Occipital lobe (tissue), 2 donors: Measurements from ENCODE around the gene HBG2. TPM values are rescaled to one million over a fixed set of nuclear protein-coding genes. Genes with fewer than 3 reads are reported as not detected.
"Not testable (repeated sequence)": the region's sequence is repeated elsewhere in the genome, so short reads cannot be mapped to it uniquely, and the experiment has no call there.

Experiments
- DNase-seq: peaks from one replicate; lab custom pipeline; 2025; lab: John Stamatoyannopoulos, UW
- total RNA-seq: library from RNA; depleted of rRNA; stranded (reverse); fragments of >200 nt; gene quantifications from one replicate; pipeline ENCODE4 v1.2.3, GENCODE V29; 2014

HBG2 gene
- total RNA-seq, 1 donor from 2014 or later, result 1,921 TPM

DNA sequence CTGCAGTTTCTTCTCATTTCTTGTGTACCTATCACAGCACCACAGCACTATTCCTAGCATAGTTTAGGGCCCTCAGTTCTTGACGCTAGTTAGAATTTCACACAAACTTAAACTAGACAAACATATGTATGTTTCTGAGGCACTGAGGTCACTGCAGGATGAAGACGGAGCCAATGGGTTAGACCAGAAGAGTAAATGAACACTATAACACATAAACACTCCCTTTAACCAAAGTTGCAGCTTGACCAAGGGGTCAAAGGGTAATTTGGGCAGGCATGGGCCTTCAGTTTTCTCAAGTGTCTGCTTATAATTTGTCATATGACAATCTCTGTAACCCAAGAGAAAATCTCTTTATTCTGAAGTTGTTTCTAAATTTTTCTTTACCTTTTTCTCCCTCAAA, 28.0 kb upstream of the HBG2 start:
- no peak for DNase-seq

DNA sequence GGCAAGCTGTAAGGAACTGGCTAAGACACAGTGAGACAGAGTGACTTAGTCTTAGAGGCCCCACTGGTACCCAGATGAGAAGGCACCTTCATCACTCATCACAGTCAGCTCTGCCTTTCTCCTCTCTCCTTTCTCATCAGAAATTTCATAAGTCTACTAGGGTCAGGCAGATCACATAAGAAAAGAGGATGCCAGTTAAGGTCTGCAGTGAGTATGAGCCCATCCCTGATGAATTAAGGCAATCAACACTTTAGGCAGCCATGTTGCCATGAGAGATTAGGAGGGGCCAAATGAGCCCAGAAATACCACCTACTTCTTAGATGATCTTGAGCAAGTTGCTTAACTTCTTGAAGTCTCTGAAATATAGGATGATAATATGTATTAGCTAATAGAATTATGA, 27.0 kb upstream of the HBG2 start:
- no peak for DNase-seq

GRCh38 chr11:5280582-5281102, 26.1 kb upstream of the HBG2 start:
- DNase-seq, result peak; percentile 27

DNA sequence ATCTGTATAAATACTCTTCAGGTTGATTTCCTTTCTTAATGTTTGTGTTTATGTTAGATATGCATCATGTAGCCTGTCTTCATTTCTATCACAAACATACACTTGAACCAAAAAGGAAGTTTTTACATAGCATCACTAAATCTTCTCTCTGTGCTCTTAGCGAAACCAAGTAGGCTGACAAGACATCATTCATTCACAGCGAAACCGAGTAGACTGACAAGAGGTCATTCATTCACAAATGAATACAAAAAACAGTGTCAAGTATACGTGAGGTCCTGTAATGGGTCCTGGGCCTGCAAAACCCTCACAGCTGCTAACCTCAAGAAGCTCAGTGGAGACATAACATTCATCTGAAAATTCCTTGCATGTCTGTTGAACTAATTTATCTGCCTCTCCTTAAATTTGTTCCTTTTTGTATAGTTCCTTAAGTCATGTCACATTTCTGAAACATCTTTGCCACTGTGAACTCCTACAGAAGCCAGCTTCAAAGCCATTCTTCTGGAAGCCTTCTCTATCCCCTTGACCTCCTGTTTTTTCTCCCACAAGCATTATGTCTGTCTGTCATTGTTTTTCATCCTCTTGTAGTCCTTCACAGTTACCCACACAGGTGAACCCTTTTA, 25.0 kb upstream of the HBG2 start:
- DNase-seq, result no peak

- no peak for DNase-seq
Observed at GRCh38 chr11:5277807-5278382, 23.3 kb upstream of the HBG2 start.

- DNase-seq, result no peak
Observed at GRCh38 chr11:5276697-5277096, 22.1 kb upstream of the HBG2 start.

- DNase-seq, result no peak
Observed at GRCh38 chr11:5275369-5276110, 21.0 kb upstream of the HBG2 start.

GRCh38 chr11:5274395-5274794, 19.8 kb upstream of the HBG2 start:
- DNase-seq, result no peak

DNA sequence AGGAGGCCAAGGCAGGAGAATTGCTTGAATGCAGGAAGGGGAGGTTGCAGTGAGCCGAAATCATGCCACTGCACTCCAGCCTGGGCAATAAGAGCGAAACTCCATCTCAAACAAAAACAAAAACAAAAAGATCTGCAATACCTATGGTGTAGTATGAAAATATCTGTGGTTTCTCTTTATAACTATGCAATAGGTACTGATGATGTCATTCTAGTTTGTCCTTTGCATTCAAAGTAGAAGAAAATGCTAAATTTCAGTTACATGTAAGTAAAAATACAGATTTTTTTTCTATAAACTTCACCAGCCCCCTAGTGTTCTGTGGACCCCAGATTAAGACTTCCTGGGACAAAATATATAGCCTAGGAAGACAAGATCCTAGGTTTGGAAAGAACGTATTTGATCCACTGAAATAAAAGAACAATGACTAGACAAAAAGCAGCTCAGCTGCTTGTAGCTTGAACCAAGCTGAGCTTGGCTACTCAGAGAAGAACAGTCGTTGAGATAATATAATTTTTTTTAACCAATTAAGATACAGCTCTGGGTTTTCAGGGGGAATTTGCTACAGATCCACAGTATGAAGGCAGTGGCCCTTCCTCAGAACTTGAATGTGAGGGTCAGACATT, 17.9 kb upstream of the HBG2 start:
- DNase-seq, result no peak

DNA sequence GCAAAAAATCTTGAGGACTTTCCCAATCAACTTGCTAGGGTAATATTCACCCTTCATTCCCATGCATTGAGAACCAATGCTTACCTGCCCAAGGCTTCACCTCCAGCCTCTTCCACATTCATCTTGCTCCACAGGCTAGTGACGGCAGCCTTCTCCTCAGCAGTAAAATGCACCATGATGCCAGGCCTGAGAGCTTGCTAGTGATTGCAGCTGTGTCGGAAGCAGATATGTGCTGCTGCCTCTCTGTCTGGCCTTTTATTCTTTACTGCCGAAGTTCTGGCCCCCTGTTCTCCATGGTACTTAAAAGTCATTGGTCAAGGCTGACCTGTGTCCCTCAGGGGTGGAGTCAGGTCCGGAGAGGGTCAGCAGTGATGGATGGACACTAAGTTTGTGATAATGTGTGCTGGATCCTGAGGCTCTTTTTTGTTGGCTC, 15.2 kb upstream of the HBG2 start, which contains the start of gene HBE1:
TSS of gene HBE1 (minus strand) at position 231 of the 433 bp plus-strand sequence. CDS start at position 176, 55 bp downstream.
- no peak for DNase-seq

- no peak for DNase-seq
Observed at GRCh38 chr11:5267033-5267563, 12.5 kb upstream of the HBG2 start.

DNA sequence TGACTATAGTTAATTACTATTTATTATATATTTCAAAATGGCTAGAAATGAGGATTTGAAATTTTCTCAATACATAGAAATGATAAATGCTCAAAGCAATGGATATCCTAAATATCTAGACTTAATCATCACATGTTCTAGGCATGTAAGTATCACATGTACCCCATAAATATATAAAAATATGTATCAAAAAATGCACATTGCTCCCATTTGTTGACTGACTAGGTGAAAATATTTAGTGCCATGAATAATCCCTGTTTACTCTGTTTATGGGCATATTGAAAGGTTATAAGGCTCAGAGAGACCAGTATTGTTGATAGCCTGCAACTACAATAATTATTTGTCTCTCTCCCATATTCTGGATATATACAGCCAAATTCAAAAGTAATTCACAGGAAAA, 12.0 kb upstream of the HBG2 start:
- DNase-seq, result no peak

- DNase-seq, result no peak
Observed at GRCh38 chr11:5265832-5266231, 11.3 kb upstream of the HBG2 start.

DNA sequence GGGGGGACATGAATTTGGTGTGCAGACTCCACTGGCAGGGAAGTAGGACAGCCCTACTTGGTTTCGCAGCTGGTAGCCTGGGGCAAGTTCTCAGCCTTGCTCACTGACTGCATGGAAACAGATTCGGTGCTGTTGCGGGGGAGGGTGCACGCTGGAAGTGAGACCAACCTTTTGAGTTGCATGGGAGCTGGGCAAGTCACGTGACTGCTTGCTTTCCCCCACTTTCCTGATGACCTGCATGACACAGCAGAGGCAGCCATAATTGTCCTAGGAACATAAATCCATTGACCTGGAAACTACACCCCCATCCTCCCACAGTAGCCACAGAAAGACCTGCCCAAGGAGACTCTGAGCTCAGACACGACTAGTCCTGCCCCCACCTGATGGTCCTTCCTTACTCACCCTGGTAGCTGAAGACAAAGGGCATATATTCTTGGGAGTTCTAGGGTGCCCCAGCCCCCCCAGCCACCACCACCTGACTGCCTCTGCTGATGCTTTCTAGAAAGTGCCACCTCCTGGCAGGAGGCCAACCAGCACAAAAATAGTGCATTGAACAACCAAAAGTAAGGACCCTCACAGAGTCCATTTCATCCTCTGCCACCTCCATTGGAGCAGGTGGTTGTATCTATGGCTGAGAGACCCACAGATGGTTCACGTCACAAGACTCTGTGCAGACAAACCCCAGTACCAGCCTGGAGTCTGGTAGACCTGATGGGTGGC, 4.1 kb upstream of the HBG2 start:
- no peak for DNase-seq

DNA sequence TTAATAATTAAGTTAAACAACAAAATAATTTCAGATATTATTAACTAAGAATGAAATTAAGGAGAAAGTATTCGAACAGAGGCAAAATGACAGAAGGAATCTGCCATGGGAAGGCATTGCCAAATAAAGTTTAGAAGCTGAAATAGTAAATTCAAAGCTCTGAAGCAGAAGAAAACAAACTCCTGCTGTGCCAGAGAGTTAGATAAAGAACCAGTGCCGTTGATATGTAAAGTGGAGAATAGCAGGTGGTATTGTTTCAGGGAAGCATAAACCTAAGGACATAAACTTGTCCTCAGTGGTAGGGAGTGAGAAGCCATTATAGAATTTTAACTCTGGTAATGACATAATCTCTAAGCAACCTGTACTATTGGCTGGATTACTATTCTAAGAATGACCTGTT, 2.7 kb upstream of the HBG2 start:
- DNase-seq, result no peak

- DNase-seq, result not testable (repeated sequence)
Observed at GRCh38 chr11:5254023-5254422, 558 bp downstream of the HBG2 start.

DNA sequence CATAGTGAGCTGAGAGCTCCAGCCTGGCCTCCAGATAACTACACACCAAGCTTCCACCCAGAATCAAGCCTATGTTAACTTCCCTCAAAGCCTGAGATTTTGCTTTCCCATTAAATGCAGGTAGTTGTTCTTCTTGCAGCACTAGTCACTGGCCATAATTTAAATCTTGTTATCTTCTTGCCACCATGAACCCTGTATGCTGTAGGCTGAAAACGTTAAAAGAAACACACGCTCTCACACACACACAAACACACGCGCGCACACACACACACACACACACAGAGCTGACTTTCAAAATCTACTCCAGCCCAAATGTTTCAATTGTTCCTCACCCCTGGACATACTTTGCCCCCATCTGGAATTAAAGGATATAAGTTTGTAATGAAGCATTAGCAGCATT, 1.1 kb downstream of the HBG2 start:
- not testable (repeated sequence) for DNase-seq

DNA sequence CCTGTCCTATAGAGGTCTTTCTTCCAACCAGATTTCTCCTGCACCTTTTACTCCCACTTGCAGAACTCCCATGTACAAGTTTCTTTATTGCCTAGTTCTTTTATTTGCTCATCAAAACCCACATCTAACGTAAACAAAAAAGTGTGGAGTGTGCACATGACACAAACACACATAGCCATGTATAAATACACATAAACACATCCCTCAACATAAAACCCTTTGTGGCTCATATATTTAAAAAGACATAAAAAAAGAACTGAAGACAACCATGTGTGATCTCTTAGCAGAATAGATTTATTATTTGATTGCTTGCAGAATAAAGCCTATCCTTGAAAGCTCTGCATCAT, 1.7 kb downstream of the HBG2 start:
- DNase-seq, result no peak

DNA sequence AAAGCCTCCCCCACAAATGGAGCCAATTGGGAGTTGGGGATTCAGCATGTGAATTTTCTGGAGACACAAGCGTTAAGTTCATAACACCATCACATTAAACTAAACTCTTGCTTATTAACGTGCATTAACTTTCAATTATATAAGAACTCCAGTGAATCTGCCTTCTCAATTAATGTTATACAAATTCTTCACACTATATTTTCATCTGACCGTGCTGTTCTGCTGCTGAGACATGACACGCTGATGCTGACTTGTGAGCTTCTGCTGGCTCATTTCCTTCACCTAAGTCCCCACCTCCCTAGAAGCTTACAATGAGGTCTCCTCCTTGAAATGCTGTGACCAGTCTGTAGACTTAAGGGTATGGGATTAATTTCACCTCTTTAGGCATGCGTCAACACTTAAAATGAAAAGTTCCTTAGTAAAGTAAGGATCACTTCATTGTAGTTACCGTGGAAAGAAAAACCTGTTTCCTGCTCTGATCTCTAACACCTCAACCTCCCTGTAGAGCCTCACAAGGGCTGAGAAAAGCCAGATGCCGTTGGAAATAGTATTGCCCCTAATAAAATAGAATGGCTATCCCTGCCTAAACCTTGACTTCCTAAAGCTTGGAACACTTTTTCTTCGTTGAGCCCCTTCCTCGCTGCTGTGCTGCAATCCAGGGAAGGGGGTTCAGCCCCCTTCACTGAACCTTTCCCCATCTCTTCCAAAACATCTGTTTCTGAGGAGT, 2.2 kb downstream of the HBG2 start:
- DNase-seq, result no peak

DNA sequence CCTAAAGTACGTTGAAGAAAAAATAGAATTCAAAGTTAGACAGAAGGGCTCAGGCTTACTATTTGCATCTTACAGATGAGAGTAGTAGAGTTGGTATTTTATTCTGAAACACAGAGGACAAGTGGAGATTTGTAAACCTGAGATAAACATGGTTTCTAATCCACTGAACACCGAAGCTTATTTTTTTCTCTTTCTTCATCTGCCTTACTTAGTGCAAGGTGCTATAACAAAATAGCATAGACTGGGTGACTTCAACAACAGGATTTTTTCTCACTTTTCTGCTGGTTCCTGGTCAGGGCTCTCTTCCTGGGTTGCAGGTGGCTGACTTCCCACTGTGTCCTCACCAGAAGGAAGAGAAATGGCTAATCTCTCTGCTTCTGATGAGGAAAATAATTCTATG, 2.8 kb downstream of the HBG2 start:
- DNase-seq, result no peak
